ENCODE measurements around the gene CCDC92.

The CCDC92 gene

GRCh38 chr12:123956249-123956648 lies 16.4 kb downstream of the CCDC92 start:
- ATAC-seq = no peak
- TF ChIP-seq ZNF70 (CRISPR knock-in tag; IDR thresholded peaks at IDR 0.05) = no peak
- TF ChIP-seq ZNF8 (CRISPR knock-in tag; IDR thresholded peaks at IDR 0.05) = no peak
- no peak for TF ChIP-seq BACH2 (CRISPR knock-in tag; IDR thresholded peaks at IDR 0.05; ENCODE audit: borderline replicate concordance)
- TF ChIP-seq ZC3H10 (CRISPR knock-in tag; IDR thresholded peaks at IDR 0.05) = no peak
- TF ChIP-seq ZFP30 (CRISPR knock-in tag; IDR thresholded peaks at IDR 0.05) = no peak
- TF ChIP-seq TOX (CRISPR knock-in tag; IDR thresholded peaks at IDR 0.05; ENCODE audit: borderline replicate concordance) = no peak
- no peak for TF ChIP-seq SNAI2 (CRISPR knock-in tag; IDR thresholded peaks at IDR 0.05)
- TF ChIP-seq OSR1 (CRISPR knock-in tag; IDR thresholded peaks at IDR 0.05) = no peak
- no peak for TF ChIP-seq TCF4 (CRISPR knock-in tag; IDR thresholded peaks at IDR 0.05; ENCODE audit: borderline replicate concordance)
- no peak for TF ChIP-seq GLIS3 (CRISPR knock-in tag; IDR thresholded peaks at IDR 0.05)
- TF ChIP-seq RARB (CRISPR knock-in tag; IDR thresholded peaks at IDR 0.05) = no peak
- no peak for TF ChIP-seq ARNTL (CRISPR knock-in tag; IDR thresholded peaks at IDR 0.05; ENCODE audit: borderline replicate concordance, low read depth)
- no peak for TF ChIP-seq CREB5 (CRISPR knock-in tag; IDR thresholded peaks at IDR 0.05; ENCODE audit: low read depth)
- no peak for TF ChIP-seq POU6F1 (CRISPR knock-in tag; IDR thresholded peaks at IDR 0.05; ENCODE audit: borderline replicate concordance, low read depth)
- no peak for TF ChIP-seq PATZ1 (CRISPR knock-in tag; IDR thresholded peaks at IDR 0.05; ENCODE audit: borderline replicate concordance)
- no peak for TF ChIP-seq ESRRG (CRISPR knock-in tag; IDR thresholded peaks at IDR 0.05)

- ATAC-seq = no peak
These were observed 17.8 kb downstream of the CCDC92 start for GRCh38 chr12:123954647-123955350.

More at GRCh38 chr12:123954647-123955350, 17.8 kb downstream of the CCDC92 start:
- TF ChIP-seq OSR1 (CRISPR knock-in tag; IDR thresholded peaks at IDR 0.05) = no peak
- TF ChIP-seq ZNF8 (CRISPR knock-in tag; IDR thresholded peaks at IDR 0.05) = no peak
- TF ChIP-seq ESRRG (CRISPR knock-in tag; IDR thresholded peaks at IDR 0.05) = no peak
- TF ChIP-seq CREB5 (CRISPR knock-in tag; IDR thresholded peaks at IDR 0.05; ENCODE audit: low read depth) = no peak
- no peak for TF ChIP-seq ARNTL (CRISPR knock-in tag; IDR thresholded peaks at IDR 0.05; ENCODE audit: borderline replicate concordance, low read depth)
- TF ChIP-seq ZC3H10 (CRISPR knock-in tag; IDR thresholded peaks at IDR 0.05) = no peak
- no peak for TF ChIP-seq BACH2 (CRISPR knock-in tag; IDR thresholded peaks at IDR 0.05; ENCODE audit: borderline replicate concordance)
- no peak for TF ChIP-seq PPARA (CRISPR knock-in tag; IDR thresholded peaks at IDR 0.05; ENCODE audit: borderline replicate concordance)
- TF ChIP-seq PATZ1 (CRISPR knock-in tag; IDR thresholded peaks at IDR 0.05; ENCODE audit: borderline replicate concordance) = no peak
- no peak for TF ChIP-seq ZFP3 (CRISPR knock-in tag; IDR thresholded peaks at IDR 0.05)
- no peak for TF ChIP-seq SNAI2 (CRISPR knock-in tag; IDR thresholded peaks at IDR 0.05)
- TF ChIP-seq GLIS3 (CRISPR knock-in tag; IDR thresholded peaks at IDR 0.05) = no peak
- no peak for TF ChIP-seq POU6F1 (CRISPR knock-in tag; IDR thresholded peaks at IDR 0.05; ENCODE audit: borderline replicate concordance, low read depth)
- TF ChIP-seq ZNF70 (CRISPR knock-in tag; IDR thresholded peaks at IDR 0.05) = no peak
- TF ChIP-seq CSRNP3 (CRISPR knock-in tag; IDR thresholded peaks at IDR 0.05) = no peak
